WTC11 (cell line): ENCODE measurements around the gene TSKU. TPM values are rescaled to one million over a fixed set of nuclear protein-coding genes. Genes with fewer than 3 reads are reported as not detected.
"Not testable (repeated sequence)": the region's sequence is repeated elsewhere in the genome, so short reads cannot be mapped to it uniquely, and the experiment has no call there.

Experiments
- ATAC-seq: fragments of 200-7000 bp; cut with Tn5 transposase; 2 replicates; pipeline ENCODE4 v1.10.0; 2021; ENCODE audit warnings: mild to moderate bottlenecking, moderate library complexity
- CTCF ChIA-PET: fragments of 300-600 bp; sonication (Branson Sonifier 250); formaldehyde crosslinking; loops from one replicate; lab custom pipeline; 2021; ENCODE audit warnings: antibody characterized with exemption; lab: Charles Lee
- POLR2A ChIA-PET: fragments of 350-600 bp; sonication (Branson Sonifier 250); formaldehyde crosslinking; loops from one replicate; lab custom pipeline; 2021; ENCODE audit warnings: antibody characterized with exemption; lab: Charles Lee
- DNase-seq: peaks from one replicate; pipeline ENCODE4 v3.0.0; 2021; ENCODE audit warnings: low spot score
- H3K27ac Mint-ChIP-seq: 2 replicates; pipeline ENCODE4 v1.8.0; 2021; ENCODE audit warnings: mixed read lengths
- H3K27me3 Mint-ChIP-seq: 2 replicates; pipeline ENCODE4 v1.8.0; 2021; ENCODE audit warnings: low read depth, mild to moderate bottlenecking, moderate library complexity, mixed read lengths
- H3K36me3 Mint-ChIP-seq: 2 replicates; pipeline ENCODE4 v1.8.0; 2021; ENCODE audit warnings: mixed read lengths
- H3K4me1 Mint-ChIP-seq: 2 replicates; pipeline ENCODE4 v1.8.0; 2022; ENCODE audit warnings: mixed read lengths
- H3K4me3 Mint-ChIP-seq: 2 replicates; pipeline ENCODE4 v1.8.0; 2021; ENCODE audit warnings: mild to moderate bottlenecking, moderate library complexity, mixed read lengths
- H3K9me3 Mint-ChIP-seq: 2 replicates; pipeline ENCODE4 v1.8.0; 2021; ENCODE audit warnings: mixed read lengths
- E2F5 ChIP-seq: sonication (generic); formaldehyde crosslinking; IDR thresholded peaks from 2 replicates; pipeline ENCODE4 v1.8.1; 2022; ENCODE audit warnings: mild to moderate bottlenecking, moderate library complexity, missing genetic modification reagents
- ELF4 ChIP-seq: sonication (generic); formaldehyde crosslinking; IDR thresholded peaks from 2 replicates; pipeline ENCODE4 v1.8.1; 2022; ENCODE audit warnings: low read depth, mild to moderate bottlenecking, moderate library complexity, missing genetic modification reagents
- GABPB1 ChIP-seq: sonication (generic); formaldehyde crosslinking; IDR thresholded peaks from 2 replicates; pipeline ENCODE4 v1.8.1; 2023; ENCODE audit warnings: mild to moderate bottlenecking, missing genetic modification reagents
- GTF2I ChIP-seq: fragments of 250-450 bp; sonication (Bioruptor Pico); conservative IDR thresholded peaks from 2 replicates; pipeline ENCODE4 v1.4.0; 2021; ENCODE audit warnings: mild to moderate bottlenecking
- MLX ChIP-seq: sonication (generic); formaldehyde crosslinking; IDR thresholded peaks from 2 replicates; pipeline ENCODE4 v1.8.1; 2023; ENCODE audit warnings: mild to moderate bottlenecking, missing genetic modification reagents, moderate library complexity
- PRRX2 ChIP-seq: fragments of 250-450 bp; sonication (Bioruptor Pico); IDR thresholded peaks from 2 replicates; pipeline ENCODE4 v1.8.0; 2021; ENCODE audit warnings: mild to moderate bottlenecking
- STAT6 ChIP-seq: sonication (generic); formaldehyde crosslinking; conservative IDR thresholded peaks from 2 replicates; pipeline ENCODE4 v1.8.1; 2023; ENCODE audit warnings: mild to moderate bottlenecking, low read depth, missing genetic modification reagents, moderate library complexity
- TCF7 ChIP-seq: sonication (generic); formaldehyde crosslinking; IDR thresholded peaks from 2 replicates; pipeline ENCODE4 v1.8.0; 2022; ENCODE audit warnings: mild to moderate bottlenecking, low read depth, missing genetic modification reagents, moderate library complexity
- ZNF263 ChIP-seq: sonication (generic); formaldehyde crosslinking; IDR thresholded peaks from 2 replicates; pipeline ENCODE4 v1.8.1; 2022; ENCODE audit warnings: low read depth, mild to moderate bottlenecking, moderate library complexity, missing genetic modification reagents
- ZNF317 ChIP-seq: sonication (generic); formaldehyde crosslinking; IDR thresholded peaks from 2 replicates; pipeline ENCODE4 v1.8.1; 2023; ENCODE audit warnings: low read depth, mild to moderate bottlenecking, moderate library complexity, missing genetic modification reagents, borderline replicate concordance
- ZNF416 ChIP-seq: fragments of 250-450 bp; sonication (Bioruptor Pico); IDR thresholded peaks from 2 replicates; pipeline ENCODE4 v1.9.0; 2021; ENCODE audit warnings: mild to moderate bottlenecking, inconsistent platforms
- ZNF423 ChIP-seq: fragments of 250-450 bp; sonication (Bioruptor Pico); IDR thresholded peaks from 2 replicates; pipeline ENCODE4 v2.1.2; 2022; ENCODE audit warnings: mild to moderate bottlenecking, moderate library complexity
- ZNF425 ChIP-seq: fragments of 250-450 bp; sonication (Bioruptor Pico); conservative IDR thresholded peaks from 2 replicates; pipeline ENCODE4 v1.9.0; 2021; ENCODE audit warnings: mild to moderate bottlenecking
- ZSCAN18 ChIP-seq: fragments of 250-450 bp; sonication (Bioruptor Pico); IDR thresholded peaks from 2 replicates; pipeline ENCODE4 v2.1.2; 2022; ENCODE audit warnings: mild to moderate bottlenecking, moderate library complexity
- total RNA-seq: library from RNA; stranded (reverse); gene quantifications from 3 replicates; pipeline ENCODE4 v1.2.3, GENCODE V29; 2021

Gene TSKU
- total RNA-seq, 1 experiment from 2014 or later = 30.3 TPM

GRCh38 chr11:76825726-76826396 is 42.7 kb downstream of the TSKU start:
- TF ChIP-seq STAT6 (CRISPR knock-in tag) (no peak), ELF4 (no peak), ZNF423 (no peak), E2F5 (CRISPR knock-in tag) (no peak), ZNF317 (CRISPR knock-in tag) (no peak), MLX (CRISPR knock-in tag) (no peak), TCF7 (CRISPR knock-in tag) (no peak)
- no peak overlapping the region for H3K27ac Mint-ChIP-seq
- H3K4me3 Mint-ChIP-seq = no peak overlapping the region
- no peak for ATAC-seq
- ChIA-PET CTCF (interaction anchor here (1.7 kb wide), 1 partner anchor 18 kb away, joined by 4 read pairs; no protein-coding TSS in a partner anchor), POLR2A (no interaction called here)
- H3K27me3 Mint-ChIP-seq = no peaks in the 10 kb centered on the region
- no peak for DNase-seq
- peaks cover 11% of the 10 kb centered on the region for H3K4me1 Mint-ChIP-seq
- peaks cover 11% of the 10 kb centered on the region for H3K36me3 Mint-ChIP-seq
- H3K9me3 Mint-ChIP-seq = peaks cover 19% of the 10 kb centered on the region

- CTCF ChIA-PET, H3K4me3 Mint-ChIP-seq, H3K27ac Mint-ChIP-seq, DNase-seq, POLR2A ChIA-PET, H3K27me3 Mint-ChIP-seq, ATAC-seq: not testable (repeated sequence)
- Mint-ChIP-seq H3K9me3 (peaks cover 19% of the 10 kb centered on the region), H3K36me3 (peaks cover 11% of the 10 kb centered on the region), H3K4me1 (peaks cover 11% of the 10 kb centered on the region)
These were observed 43.4 kb downstream of the TSKU start for GRCh38 chr11:76826508-76826907.

- H3K27me3 Mint-ChIP-seq, H3K27ac Mint-ChIP-seq, DNase-seq, ATAC-seq, POLR2A ChIA-PET, CTCF ChIA-PET, H3K36me3 Mint-ChIP-seq, H3K4me3 Mint-ChIP-seq: not testable (repeated sequence)
- Mint-ChIP-seq H3K9me3 (peaks cover 15% of the 10 kb centered on the region), H3K4me1 (peaks cover 11% of the 10 kb centered on the region)
These were observed 43.8 kb downstream of the TSKU start for GRCh38 chr11:76827005-76827404.

GRCh38 chr11:76830639-76831327 is 47.6 kb downstream of the TSKU start:
- POLR2A ChIA-PET = no interaction called here

More at GRCh38 chr11:76830639-76831327, 47.6 kb downstream of the TSKU start:
- peaks cover 8% of the 10 kb centered on the region for H3K9me3 Mint-ChIP-seq
- ATAC-seq (no peak), DNase-seq (no peak)
- H3K27ac Mint-ChIP-seq = no peak overlapping the region
- H3K27me3 Mint-ChIP-seq = no peaks in the 10 kb centered on the region
- CTCF ChIA-PET = interaction anchor here (0.9 to 1.2 kb wide), 2 partner anchors 97 to 109 kb away, joined by 3 read pairs; no protein-coding TSS in a partner anchor
- no peak overlapping the region for H3K4me3 Mint-ChIP-seq
- no peak for TF ChIP-seq ZNF263 (CRISPR knock-in tag)
- TF ChIP-seq TCF7 (CRISPR knock-in tag) = no peak
- TF ChIP-seq GTF2I (CRISPR knock-in tag) = no peak
- no peak for TF ChIP-seq PRRX2 (CRISPR knock-in tag)
- no peak for TF ChIP-seq GABPB1 (CRISPR knock-in tag)
- TF ChIP-seq ZNF425 (CRISPR knock-in tag) = no peak
- no peak for TF ChIP-seq ZNF416 (CRISPR knock-in tag)
- no peak for TF ChIP-seq ZSCAN18
- no peaks in the 10 kb centered on the region for H3K36me3 Mint-ChIP-seq
- no peaks in the 10 kb centered on the region for H3K4me1 Mint-ChIP-seq
